ENCODE data around the gene CCDC13. TPM values are rescaled to one million over a fixed set of nuclear protein-coding genes. Genes with fewer than 3 reads are reported as not detected.
"Not testable (repeated sequence)": the region's sequence is repeated elsewhere in the genome, so short reads cannot be mapped to it uniquely, and the experiment has no call there.

The CCDC13 gene
- total RNA-seq, 1 donor from 2014 or later, result 1.7 TPM

DNA sequence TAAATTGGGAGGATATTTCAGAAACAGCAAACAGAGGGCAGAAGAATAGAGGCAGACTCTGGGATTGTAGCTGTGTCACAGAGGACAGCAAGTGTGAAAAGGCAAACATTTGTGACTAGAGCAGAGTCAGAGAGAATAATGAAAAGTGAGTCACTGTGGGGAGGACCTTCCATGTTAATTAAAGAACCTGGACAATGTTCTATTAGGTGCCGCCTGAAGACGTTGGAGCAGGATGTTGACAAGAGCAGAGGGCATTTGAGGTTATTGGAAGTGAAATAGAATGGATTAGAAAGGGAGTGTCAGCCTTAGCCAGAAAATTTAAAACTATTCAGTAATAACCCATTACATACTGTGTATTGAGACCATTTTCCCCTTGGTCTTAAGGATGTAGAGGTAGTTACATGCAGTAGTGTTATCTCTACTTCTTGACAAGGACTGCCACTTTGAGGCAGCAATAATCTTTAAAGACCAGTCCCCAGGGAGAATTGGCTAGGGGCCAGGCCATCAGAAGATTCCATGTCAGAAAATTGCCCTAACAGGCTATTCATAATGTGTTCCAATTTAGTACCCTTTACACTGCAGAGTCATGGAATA lies 42.0 kb upstream of the CCDC13 start:
- DNase-seq (no peak), ATAC-seq (ENCODE audit: low read depth) (no peak)
- H3K9me3 Mint-ChIP-seq, result no peaks in the 10 kb centered on the region
- H3K27ac Mint-ChIP-seq, result no peak overlapping the region
- TF ChIP-seq, protein P1, sequence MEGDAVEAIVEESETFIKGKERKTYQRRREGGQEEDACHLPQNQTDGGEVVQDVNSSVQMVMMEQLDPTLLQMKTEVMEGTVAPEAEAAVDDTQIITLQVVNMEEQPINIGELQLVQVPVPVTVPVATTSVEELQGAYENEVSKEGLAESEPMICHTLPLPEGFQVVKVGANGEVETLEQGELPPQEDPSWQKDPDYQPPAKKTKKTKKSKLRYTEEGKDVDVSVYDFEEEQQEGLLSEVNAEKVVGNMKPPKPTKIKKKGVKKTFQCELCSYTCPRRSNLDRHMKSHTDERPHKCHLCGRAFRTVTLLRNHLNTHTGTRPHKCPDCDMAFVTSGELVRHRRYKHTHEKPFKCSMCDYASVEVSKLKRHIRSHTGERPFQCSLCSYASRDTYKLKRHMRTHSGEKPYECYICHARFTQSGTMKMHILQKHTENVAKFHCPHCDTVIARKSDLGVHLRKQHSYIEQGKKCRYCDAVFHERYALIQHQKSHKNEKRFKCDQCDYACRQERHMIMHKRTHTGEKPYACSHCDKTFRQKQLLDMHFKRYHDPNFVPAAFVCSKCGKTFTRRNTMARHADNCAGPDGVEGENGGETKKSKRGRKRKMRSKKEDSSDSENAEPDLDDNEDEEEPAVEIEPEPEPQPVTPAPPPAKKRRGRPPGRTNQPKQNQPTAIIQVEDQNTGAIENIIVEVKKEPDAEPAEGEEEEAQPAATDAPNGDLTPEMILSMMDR (IDR thresholded peaks at IDR 0.05), result no peak
- H3K4me1 Mint-ChIP-seq, result peaks cover 8% of the 10 kb centered on the region
- intact Hi-C loops (cut with micrococcal nuclease), result no loop called here
- no peak overlapping the region for H3K4me3 Mint-ChIP-seq
- ChIA-PET POLR2A (no interaction called here), CTCF (no interaction called here)
- H3K27me3 Mint-ChIP-seq, result no peaks in the 10 kb centered on the region
- no peaks in the 10 kb centered on the region for H3K36me3 Mint-ChIP-seq (ENCODE audit: low read depth)

- peaks cover 8% of the 10 kb centered on the region for H3K4me1 Mint-ChIP-seq
- intact Hi-C loops (cut with micrococcal nuclease), result no loop called here
- CTCF ChIA-PET, result no interaction called here
- peaks cover 2% of the 10 kb centered on the region for H3K27me3 Mint-ChIP-seq
- H3K27ac Mint-ChIP-seq, result no peak overlapping the region
- H3K4me3 Mint-ChIP-seq, result no peak overlapping the region
- H3K9me3 Mint-ChIP-seq, result no peaks in the 10 kb centered on the region
- ATAC-seq (ENCODE audit: low read depth), result no peak
- no peak for DNase-seq
- POLR2A ChIA-PET, result no interaction called here
- TF ChIP-seq, protein P1 (IDR thresholded peaks at IDR 0.05), result no peak
- H3K36me3 Mint-ChIP-seq (ENCODE audit: low read depth), result no peaks in the 10 kb centered on the region
Measured at GRCh38 chr3:42814246-42814645, 41.2 kb upstream of the CCDC13 start.

GRCh38 chr3:42811118-42811883 lies 38.2 kb upstream of the CCDC13 start:
- H3K36me3 Mint-ChIP-seq (ENCODE audit: low read depth); intact Hi-C loops (cut with micrococcal nuclease); H3K4me3 Mint-ChIP-seq; DNase-seq; ATAC-seq (ENCODE audit: low read depth); CTCF ChIA-PET; H3K4me1 Mint-ChIP-seq; H3K27me3 Mint-ChIP-seq; H3K9me3 Mint-ChIP-seq; H3K27ac Mint-ChIP-seq; POLR2A ChIA-PET: not testable (repeated sequence)

DNA sequence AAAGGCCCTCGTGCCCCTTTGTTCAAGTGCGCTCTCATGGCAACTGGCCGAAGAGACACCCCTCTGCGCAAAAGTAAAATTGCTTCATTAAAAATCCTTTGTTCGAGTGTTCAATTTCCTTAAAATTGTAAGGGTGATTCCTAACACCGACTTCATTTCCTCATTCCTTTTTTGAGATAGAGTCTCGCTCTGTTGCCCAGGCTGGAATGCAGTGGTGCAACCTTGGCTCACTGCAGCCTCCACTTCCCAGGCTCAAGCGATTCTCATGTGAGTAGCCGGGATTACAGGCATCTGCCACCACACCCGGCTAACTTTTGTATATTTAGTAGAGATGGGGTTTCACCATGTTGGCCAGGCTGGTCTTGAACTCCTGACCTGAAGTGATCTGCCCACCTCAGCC lies 37.7 kb upstream of the CCDC13 start:
- H3K27ac Mint-ChIP-seq; H3K9me3 Mint-ChIP-seq; intact Hi-C loops (cut with micrococcal nuclease); POLR2A ChIA-PET; H3K36me3 Mint-ChIP-seq (ENCODE audit: low read depth); ATAC-seq (ENCODE audit: low read depth); H3K27me3 Mint-ChIP-seq; H3K4me1 Mint-ChIP-seq; CTCF ChIA-PET; H3K4me3 Mint-ChIP-seq; DNase-seq: not testable (repeated sequence)

DNA sequence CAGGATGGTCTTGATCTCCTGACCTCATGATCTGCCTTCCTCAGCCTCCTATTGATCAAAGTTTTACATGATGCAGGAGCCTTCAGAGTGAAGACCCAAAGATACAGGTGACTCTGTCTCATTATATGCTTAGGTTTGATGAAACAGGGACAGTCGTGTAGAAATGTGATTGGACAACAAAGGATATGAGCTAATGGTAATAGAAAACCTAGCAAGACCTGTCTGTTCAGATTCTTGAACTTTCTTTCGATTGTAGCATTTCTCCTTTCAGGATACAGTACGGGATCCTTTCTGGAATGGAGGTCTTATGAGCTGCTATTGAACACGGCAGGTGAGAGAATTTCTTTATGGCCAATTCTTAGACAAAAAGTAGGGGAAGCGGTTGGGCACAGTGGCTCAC lies 36.1 kb upstream of the CCDC13 start, which contains the start of gene ACKR2:
TSS of gene ACKR2 (plus strand) at position 244 of the 400 bp plus-strand sequence. CDS start 55,058 bp downstream, outside the sequence.
- no peaks in the 10 kb centered on the region for H3K9me3 Mint-ChIP-seq
- H3K4me3 Mint-ChIP-seq, result no peak within 1 kb of the TSS
- ATAC-seq (ENCODE audit: low read depth) (no peak), DNase-seq (no peak)
- POLR2A ChIA-PET, result no interaction called here
- CTCF ChIA-PET, result no interaction called here
- peaks cover 8% of the 10 kb centered on the region for H3K27me3 Mint-ChIP-seq
- TF ChIP-seq, protein P1 (IDR thresholded peaks at IDR 0.05), result no peak
- peaks cover 17% of the 10 kb centered on the region for H3K4me1 Mint-ChIP-seq
- peaks cover 2% of the 10 kb centered on the region for H3K36me3 Mint-ChIP-seq (ENCODE audit: low read depth)
- H3K27ac Mint-ChIP-seq, result no peak within 1 kb of the TSS
- intact Hi-C loops (cut with micrococcal nuclease), result loop anchor here (10.0 kb wide), 2 partner anchors 296 to 476 kb away; partner anchors contain the start of genes POMGNT2 and SNRK

DNA sequence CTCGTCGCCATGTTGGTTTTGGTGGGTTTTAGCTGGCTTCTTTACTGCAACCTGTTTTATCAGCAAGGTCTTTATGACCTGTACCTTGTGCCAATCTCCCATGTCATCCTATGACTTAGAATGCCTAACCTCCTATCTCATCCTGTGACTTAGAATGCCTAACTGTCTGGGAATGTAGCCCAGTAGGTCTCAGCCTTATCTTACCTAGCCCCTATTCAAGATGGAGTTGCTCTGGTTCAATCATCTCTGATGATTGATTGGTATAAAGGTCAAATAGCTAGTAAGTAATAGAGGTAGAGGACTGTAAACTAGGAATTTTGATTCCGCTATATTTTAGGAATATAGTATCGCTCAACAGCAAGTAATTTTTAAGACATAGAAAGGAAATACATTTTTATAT lies 34.9 kb upstream of the CCDC13 start:
- ChIA-PET POLR2A (interaction anchor here (0.6 kb wide), 1 partner anchor 118 kb away, joined by 3 read pairs; no protein-coding TSS in a partner anchor), CTCF (interaction anchor here (1.0 kb wide), 1 partner anchor 28 kb away, joined by 3 read pairs; no protein-coding TSS in a partner anchor)
- TF ChIP-seq, protein P1 (IDR thresholded peaks at IDR 0.05), result no peak
- no peaks in the 10 kb centered on the region for H3K9me3 Mint-ChIP-seq
- H3K27ac Mint-ChIP-seq, result no peak overlapping the region
- no peak overlapping the region for H3K4me3 Mint-ChIP-seq
- peaks cover 29% of the 10 kb centered on the region for H3K4me1 Mint-ChIP-seq
- ATAC-seq (ENCODE audit: low read depth), result no peak
- peaks cover 8% of the 10 kb centered on the region for H3K27me3 Mint-ChIP-seq
- intact Hi-C loops (cut with micrococcal nuclease), result loop anchor here (10.0 kb wide), 2 partner anchors 297 to 477 kb away; partner anchors contain the start of genes POMGNT2 and SNRK
- no peak for DNase-seq
- peaks cover 8% of the 10 kb centered on the region for H3K36me3 Mint-ChIP-seq (ENCODE audit: low read depth)

All from activated B cell treated with CpG ODN at 0.5 μM for 24 hours (primary cell).